GM21526 (cell line): ENCODE measurements around the gene M1AP.
A peak's percentile ranks its signal among the peaks of the same experiment; 100 is the strongest.

Source experiments
- ATAC-seq: cut with Tn5 transposase; IDR thresholded peaks from one replicate; pipeline ENCODE4 v1.9.1; 2021; ENCODE audit warnings: moderate library complexity; ENCODE audit not compliant: unreplicated experiment, low FRiP score

The M1AP gene, protein sequence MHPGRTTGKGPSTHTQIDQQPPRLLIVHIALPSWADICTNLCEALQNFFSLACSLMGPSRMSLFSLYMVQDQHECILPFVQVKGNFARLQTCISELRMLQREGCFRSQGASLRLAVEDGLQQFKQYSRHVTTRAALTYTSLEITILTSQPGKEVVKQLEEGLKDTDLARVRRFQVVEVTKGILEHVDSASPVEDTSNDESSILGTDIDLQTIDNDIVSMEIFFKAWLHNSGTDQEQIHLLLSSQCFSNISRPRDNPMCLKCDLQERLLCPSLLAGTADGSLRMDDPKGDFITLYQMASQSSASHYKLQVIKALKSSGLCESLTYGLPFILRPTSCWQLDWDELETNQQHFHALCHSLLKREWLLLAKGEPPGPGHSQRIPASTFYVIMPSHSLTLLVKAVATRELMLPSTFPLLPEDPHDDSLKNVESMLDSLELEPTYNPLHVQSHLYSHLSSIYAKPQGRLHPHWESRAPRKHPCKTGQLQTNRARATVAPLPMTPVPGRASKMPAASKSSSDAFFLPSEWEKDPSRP

DNA sequence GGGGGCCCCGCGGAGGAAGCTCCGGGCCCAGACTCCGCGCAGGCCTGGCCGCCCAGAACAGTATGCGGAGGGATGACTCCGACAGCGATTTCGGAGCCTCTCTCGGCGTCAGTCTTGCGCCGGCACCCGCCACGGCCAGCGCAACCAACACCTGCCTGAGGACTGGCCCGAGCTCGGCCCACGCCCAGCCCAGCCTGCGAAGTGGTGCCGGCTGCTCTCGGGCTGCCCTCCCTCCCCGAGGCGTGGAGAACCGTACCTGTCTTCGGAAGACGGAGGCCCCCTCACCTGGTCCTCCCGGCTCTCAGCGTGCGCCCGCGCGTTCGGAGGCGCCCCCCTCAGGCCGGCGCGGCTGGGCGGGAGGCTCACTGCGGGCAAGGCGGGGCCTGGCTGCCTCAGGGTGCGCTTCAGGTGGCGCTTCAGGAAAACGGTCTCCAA is at the start of gene M1AP:
Gene M1AP, minus strand, starts transcription at position 322 of the 435 bp plus-strand sequence. CDS start 8,055 bp downstream, outside the sequence.
- ATAC-seq = peak; percentile 55

DNA sequence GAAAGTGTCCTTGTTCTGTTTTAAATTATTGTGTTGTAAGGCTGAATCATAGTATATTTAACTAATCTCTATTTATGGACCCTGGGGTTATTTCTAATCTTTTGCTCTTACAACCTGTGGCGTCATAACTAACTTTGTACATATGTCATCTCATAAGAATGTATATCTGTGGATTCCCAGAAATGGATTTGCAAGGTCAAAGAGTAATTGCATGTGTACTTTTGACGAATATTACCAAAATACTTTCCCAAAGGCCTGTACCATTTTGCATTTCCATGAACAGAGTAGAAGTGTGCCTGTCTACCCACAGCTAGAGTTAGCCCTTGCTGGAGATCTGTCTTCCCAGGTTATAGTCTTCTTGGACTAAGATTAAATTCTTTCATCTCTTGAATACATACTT is 48.7 kb upstream of the M1AP start:
- ATAC-seq = no peak

DNA sequence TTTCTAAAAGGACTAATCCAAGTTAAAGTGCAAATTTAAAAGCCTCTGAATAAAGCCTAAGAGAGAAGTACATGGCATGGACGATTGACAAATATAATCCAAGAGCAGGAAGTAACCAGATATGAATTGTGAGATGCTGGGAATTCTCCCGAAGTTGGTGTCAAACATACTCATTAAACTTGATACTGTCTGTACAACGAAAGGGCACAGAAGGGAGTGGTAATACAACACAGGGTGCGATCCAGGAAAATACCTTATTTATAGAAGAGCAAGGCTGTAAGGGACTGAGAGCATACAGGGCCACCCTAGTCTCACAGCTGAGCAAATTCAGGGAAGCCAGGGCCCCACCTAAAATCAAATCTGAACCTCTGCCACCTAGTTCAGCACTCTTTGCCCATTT is 47.5 kb upstream of the M1AP start:
- ATAC-seq = no peak

DNA sequence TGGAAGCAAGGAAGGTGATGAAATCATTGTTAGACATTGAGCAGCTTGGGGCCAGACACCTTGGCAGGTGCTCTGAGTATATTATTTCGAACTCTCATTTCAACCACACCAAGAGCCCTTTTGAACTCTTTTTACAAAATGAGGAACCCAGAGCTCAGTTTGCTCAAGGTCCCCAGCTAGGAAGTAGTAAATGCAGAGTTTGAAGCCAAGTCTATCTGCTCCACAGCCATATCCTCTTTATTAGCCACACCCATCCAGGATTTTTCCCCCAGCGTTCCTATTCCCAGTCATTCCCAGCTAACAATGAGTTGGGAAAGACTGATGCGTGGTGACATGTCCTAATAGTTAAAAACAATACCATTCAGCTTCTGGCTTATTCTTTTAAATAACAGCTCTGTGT is 46.2 kb upstream of the M1AP start:
- ATAC-seq = no peak

DNA sequence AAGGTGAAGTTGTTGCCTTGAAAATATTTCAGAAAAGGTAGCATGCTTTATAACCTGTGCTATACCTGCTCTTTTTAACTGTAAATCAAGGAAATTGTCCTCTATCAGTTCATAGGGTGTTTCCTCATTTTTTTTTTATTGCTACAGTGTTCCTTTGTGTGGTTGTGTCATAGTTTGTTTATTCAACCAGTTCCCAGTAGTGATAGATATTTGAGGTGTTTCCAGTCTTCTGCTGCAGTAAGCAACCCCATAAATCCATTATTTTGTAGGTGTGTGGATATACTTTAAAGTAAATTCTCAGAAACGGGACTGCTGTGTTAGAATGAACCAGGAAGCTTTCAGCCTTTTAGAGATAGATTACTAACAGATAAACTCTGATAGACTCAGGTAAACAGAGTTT is 45.5 kb upstream of the M1AP start:
- no peak for ATAC-seq

DNA sequence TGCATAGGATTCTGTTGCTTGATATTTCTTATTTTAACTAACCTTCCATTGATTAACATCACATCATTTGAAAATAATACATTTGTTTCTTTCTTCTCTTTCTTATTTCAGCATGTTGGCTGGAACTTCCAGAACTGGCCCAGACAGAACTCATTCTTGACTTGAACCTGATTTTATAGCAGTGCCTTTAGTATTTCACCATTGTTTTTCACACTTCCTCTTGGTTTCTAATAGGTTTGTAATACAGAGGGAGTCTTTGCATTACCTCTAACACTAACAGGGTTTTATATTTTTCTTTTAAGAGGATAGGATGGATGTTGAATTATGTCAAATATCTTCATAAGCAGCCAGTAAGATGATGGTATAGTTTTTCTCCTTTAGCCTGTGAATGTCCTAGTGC is 45.1 kb upstream of the M1AP start:
- ATAC-seq = no peak

DNA sequence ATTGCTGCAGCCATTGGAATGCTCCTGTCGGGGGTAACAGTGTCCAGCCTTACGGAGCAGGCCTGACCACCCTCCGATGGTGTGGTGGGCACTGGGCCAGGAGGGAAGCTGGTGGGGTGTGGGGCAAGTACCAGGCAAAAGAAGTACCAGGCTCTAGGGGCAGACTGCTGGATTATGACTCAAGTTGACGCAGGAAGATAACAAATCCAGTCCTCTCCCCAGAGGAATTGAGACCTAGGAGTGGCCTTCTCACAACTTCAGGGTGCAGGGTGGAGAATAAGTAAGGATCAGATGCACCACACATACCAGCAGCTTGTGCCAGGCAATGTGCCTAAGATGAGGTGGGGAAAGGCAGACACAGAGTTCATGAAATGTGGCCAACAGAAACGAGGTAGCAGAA is 43.8 kb upstream of the M1AP start:
- no peak for ATAC-seq

DNA sequence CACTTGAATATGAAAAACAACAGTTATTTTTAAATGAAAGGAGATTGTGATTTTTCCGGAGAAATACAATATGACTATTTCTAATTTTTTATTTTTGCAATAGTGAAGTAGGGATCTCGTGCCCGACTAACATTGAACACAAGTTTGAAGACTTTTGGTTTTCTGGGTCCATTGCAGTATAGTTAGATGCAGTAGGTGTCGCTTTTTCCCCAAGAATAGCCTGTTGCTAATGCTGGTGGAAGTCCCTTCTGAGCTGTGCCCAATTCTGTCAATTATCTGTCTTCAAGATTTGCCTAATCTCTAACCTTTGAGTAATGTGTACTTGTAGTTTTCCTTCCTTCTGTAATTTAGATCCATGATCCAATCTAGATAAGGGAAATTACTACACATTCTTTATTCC is 42.4 kb upstream of the M1AP start:
- ATAC-seq = peak; percentile 79

DNA sequence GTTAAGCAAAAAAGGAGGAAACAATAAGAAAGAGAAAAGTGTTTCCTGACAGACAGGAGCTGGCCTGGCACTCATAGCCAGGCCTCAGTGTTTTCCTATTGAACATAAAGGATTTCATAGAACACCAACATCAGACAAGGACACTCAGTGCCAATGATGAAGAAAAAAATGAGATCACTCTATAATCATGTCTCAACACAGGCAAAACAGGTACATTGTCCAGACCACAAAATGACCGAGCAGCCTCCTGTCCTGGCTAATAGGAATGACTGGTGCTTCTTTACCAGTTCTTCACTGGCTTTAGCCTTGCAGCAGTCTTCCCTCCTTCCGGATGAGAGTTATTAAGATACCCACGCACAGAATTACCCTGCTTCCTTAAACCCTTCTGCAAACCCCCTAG is 41.5 kb upstream of the M1AP start:
- no peak for ATAC-seq

DNA sequence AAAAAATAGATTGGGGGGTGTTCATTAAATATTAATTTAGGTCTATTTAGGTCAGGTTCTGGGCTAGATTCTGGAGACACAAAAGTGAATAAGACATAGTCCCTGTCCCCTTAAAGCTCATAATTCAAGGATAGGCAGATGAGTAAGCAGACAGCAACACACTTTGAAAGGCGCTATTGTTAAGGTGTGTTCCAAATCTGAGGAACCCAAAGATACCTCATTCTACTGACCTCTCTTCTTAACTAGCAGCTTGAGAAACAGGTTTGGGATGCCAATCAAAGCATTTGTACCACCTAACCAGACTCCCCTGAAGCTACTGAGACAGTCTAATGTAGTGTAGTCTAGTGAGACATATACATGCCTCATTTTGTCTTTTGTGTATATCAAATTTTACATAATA is 40.8 kb upstream of the M1AP start:
- ATAC-seq = no peak

DNA sequence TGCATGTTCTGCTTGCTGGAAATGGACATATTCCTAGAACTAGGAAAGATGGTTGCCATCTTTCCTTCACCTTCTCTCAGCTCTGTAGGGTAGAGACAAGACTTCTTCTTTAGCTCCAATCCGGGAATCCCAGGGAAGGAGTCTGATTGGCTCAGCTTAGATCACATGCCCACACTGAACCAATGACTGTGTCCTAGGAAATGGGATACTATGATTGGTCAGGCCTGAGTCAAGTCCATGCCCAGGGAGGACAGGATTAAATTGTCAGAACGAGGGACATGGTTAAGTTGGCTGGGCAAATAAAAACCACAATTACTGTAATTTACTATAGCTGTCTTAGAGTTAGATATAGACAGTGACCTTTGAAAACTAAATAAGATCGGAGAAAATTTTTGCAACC is 37.3 kb upstream of the M1AP start:
- no peak for ATAC-seq

DNA sequence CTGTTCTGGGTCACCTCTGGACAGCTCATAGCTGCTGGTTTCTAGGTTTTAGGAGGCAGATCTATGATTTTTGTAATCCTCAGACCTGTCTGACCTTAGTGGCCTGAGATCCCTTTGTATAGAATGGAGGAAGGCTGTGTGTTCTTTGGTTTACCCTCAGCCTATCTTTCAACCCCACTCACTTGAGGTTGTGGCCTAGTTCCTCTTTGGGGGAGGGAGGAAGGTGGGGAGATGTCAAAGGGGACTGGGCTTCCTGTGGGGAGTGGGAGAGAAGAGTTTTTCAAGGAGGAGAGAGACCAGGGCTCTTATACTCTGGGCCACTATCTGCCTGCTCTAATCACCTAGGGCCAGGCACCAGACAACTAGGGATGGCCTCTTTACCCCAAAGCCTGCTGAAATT is 34.4 kb upstream of the M1AP start:
- no peak for ATAC-seq

DNA sequence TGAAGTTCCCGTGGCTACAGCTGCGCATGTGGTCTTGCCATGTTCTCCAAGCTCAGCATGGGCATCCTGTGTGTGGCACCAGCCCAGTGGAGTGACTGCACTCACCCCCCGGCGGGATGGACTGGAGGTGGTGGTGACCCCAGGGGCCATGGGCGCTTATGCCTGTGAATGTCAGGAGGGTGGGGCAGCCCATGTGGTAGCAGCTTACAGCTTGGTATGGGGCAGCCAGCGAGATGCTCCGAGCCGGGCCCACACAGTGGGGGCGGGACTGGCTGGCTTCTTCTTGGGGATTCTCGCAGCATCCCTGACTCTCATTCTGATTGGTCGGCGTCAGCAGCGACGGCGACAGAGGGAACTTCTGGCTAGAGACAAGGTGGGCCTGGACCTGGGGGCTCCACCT is 31.5 kb upstream of the M1AP start:
- no peak for ATAC-seq

DNA sequence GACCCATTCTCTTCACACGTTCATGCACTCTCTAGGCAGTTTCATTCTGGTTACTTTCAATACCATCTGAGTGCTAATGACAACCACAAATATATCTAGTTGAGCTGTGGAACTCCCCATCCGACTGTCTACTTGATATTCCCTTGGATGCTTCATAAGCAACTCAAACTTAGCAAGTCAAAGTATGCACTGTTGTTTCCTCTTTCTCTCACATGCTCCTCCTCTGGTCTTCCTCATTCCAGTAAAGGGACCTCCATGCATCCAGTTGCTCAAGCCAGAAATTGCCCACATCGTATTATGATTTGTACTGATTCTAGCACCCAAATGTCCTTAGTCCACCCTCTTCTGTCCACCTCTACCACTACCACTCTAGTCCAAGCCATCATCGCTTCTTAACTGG is 28.2 kb upstream of the M1AP start:
- no peak for ATAC-seq

DNA sequence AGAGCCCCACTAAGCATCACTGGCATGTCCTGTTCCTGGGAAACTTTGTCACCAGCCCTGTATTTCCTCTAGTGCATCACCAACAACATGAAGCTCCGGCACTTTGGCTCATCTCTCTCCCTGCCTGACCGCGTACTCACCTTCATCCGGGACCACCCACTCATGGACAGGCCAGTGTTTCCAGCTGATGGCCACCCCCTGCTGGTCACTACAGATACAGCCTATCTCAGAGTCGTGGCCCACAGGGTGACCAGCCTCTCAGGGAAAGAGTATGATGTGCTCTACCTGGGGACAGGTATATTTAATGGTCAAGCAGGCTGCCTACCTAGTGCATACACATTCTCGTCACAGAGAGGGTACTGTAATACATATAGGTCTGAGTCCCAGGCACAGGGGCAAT is 27.0 kb upstream of the M1AP start:
- no peak for ATAC-seq

DNA sequence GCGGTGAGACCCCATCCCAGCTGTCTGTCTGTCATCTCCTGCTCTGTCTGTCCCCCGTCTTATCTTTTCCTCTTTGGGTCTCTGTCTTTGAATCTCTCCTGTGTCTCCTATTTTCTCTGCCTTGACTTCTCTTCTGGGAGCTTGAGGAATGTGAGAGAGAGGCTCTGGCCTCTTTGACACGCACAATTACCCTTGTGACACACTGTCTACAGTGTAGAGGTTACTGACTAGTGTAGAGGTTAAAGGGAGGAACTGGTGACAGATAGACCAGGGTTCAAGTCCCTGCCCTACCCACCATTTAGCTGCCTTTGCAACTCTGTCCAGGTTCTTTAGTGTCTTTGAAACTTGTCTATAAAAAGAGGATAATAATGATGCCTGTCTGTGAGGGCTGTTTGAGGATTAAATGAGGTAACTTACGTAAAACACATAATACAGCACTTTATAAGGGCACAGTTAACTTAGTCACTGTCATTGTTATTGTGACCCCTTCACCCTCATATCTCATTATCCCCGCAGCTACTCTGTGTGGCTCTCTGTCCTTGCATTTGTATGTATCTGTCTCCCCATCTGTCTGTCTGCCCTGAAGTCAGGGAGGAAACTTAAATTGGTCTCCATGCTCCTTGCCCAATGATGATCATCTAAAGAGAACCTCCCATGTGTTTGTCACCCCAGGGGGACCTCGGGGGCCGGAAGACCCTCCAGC is 25.8 kb upstream of the M1AP start:
- ATAC-seq = no peak

DNA sequence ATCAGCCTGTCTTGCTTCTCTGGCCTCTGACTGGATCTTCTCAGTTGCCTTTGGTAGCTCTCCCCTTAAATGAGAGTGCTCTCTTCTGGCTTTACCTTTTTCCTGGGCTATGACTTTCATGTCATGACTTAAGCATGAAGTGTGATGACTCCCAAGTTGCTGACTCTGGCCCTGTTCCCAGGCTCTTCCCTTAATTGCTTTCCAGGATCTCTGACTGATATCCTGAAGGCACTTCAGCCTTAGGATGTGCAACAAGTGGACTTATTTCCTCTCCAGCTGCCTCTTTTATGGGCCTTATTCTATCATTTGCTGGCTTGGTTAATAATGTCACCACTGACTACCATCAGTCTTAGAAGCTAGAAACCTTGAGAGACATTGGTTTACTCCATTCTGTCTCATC is 23.3 kb upstream of the M1AP start:
- ATAC-seq = no peak

DNA sequence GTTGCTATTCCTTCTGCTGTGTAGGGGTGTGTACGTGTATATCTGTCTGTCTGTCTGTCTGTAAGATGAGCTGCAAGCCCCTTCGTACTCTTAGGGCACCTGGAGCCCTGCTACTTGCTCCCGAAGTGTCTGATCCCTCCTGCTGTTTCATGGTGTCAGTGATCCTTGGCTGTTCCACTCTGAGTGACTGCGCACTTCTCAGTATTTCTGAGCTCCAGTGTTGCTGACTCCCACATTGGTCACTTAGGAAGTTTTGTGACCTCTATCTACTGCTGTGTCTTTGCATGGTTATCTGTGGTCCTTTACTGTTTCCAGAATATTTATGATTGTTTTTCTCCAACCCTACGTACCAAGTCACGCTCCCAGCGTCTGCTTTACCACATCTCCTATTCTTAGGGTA is 22.1 kb upstream of the M1AP start:
- no peak for ATAC-seq

DNA sequence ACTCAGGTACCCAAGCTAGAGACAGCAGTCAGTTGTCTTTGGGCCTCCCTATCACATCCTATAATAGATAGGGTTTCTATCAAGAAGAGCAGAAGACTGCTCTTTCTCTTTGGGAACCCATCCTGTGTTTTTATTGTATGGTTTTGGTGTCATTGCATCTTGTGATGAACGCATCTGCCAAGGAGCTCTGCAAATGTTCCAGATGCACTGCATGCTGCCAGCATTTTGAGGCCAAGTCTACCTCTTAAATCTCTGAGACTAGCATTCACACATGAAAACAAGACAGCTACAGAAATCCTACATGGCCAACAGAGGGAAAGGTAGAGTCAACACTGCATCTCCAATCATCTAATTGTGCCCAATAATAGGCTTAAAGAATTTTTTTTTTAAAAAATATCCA is 20.0 kb upstream of the M1AP start:
- ATAC-seq = no peak

DNA sequence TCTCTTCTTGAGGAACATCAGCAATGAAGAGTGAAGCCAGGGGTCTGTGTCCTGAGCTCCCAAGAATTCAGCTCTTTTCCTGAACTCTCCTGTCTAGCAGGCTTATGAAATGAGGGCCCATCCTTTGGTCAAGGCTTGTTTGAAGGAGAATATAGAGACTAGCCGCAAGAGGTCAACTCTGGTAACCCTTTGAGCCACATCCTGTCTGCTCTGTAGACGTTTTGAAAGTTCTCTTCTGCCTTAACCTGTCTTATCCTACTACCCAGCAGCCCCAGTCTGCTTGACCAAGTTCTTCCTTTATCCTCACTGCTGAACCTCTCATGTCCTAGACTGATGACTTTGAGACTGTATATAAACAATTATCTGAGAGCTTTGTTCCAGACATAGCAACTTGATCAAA is 11.3 kb upstream of the M1AP start:
- ATAC-seq = no peak

DNA sequence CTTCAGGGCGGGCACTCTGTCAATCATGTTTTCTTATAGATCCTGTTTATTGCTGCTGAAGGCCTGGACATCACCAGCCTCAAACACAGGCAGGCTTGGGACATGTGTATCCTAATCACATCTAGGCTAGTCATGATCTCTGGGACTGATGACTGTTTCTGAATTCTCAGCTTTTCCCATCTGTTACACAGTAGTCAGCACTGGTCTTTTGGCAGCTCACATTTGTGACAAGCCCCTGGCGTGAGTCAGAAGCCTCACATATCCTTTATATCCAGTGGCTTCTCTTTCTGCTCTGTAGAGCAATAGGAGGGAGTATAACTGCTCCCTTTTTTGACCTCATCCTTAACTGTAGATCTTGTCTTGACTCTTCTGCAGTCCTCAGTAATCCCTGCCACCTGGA is 10.4 kb upstream of the M1AP start:
- no peak for ATAC-seq

DNA sequence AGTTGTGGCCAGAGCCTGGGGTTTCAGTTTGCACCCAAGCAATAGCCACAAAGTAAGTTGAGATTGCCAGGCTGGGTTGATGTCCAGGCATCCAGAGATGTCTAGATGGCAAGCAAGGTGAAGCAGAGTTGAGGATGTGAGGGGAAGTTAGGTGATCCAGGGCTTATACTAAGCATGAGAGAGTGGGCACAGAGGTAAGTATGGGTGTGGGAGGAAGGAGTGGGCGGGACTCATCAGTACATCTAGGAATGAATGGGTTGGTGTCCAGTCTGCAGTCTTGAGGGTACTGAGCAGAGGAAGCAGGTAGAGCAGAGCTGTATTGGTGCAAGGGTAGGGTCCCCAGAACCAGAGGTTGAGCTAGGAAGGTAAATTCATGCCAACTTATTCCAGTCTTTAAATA is 7.4 kb upstream of the M1AP start:
- no peak for ATAC-seq
